Loucy (cell line): ENCODE measurements around the gene PRKN.

Source experiments
- EZH2phosphoT487 ChIP-seq: fragments of 200-600 bp; IDR thresholded peaks from 2 replicates; pipeline ENCODE4 v1.6.1; 2018; ENCODE audit warnings: antibody characterized with exemption, mild to moderate bottlenecking, moderate library complexity, borderline replicate concordance
- TF ChIP-seq, protein P1 (sequence below): fragments of 200-600 bp; sonication (generic); conservative IDR thresholded peaks from 2 replicates; pipeline ENCODE4 v1.5.1; 2014; ENCODE audit warnings: mild to moderate bottlenecking, antibody characterized with exemption, low read length

DNA sequence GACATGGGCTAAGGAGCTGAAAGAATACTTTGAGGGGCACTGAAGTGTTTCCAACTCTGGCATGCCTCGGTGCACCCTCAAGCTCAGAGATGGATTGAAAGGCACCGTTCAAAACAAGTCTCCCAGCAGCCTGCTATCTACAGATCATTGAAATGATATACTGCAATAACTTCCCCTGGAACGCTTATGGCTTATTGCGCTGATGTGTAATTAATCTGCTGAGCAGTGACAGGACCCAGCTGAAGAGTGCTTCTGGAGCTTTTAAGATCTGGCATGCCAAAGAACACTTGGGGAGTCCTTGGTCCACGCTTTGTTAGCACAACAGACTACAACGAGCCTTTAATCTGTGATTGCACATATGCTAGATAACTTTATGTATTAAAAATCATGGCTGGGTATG is 708.2 kb downstream of the PRKN start:
- TF ChIP-seq, protein P1, sequence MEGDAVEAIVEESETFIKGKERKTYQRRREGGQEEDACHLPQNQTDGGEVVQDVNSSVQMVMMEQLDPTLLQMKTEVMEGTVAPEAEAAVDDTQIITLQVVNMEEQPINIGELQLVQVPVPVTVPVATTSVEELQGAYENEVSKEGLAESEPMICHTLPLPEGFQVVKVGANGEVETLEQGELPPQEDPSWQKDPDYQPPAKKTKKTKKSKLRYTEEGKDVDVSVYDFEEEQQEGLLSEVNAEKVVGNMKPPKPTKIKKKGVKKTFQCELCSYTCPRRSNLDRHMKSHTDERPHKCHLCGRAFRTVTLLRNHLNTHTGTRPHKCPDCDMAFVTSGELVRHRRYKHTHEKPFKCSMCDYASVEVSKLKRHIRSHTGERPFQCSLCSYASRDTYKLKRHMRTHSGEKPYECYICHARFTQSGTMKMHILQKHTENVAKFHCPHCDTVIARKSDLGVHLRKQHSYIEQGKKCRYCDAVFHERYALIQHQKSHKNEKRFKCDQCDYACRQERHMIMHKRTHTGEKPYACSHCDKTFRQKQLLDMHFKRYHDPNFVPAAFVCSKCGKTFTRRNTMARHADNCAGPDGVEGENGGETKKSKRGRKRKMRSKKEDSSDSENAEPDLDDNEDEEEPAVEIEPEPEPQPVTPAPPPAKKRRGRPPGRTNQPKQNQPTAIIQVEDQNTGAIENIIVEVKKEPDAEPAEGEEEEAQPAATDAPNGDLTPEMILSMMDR: no peak
- no peak for TF ChIP-seq EZH2phosphoT487
